Left ventricle myocardium superior (tissue), 1 donor: ENCODE results near the gene SIM2. TPM values are rescaled to one million over a fixed set of nuclear protein-coding genes. Genes with fewer than 3 reads are reported as not detected.
A peak's percentile ranks its signal among the peaks of the same experiment; 100 is the strongest.
"Not testable (repeated sequence)": the region's sequence is repeated elsewhere in the genome, so short reads cannot be mapped to it uniquely, and the experiment has no call there.

Source experiments
- ATAC-seq: fragments of 200-7000 bp; cut with Tn5 transposase; one replicate; pipeline ENCODE4 v1.9.1; 2020; ENCODE audit warnings: mild to moderate bottlenecking, moderate library complexity
- DNase-seq: peaks from one replicate; pipeline ENCODE4 v3.0.0-alpha.2; 2020
- intact Hi-C: fragments of 100-400 bp; cut with micrococcal nuclease; formaldehyde crosslinking; loops from one replicate; pipeline ENCODE4 v1.11.0; 2022
- long read RNA-seq: library from polyadenylated mRNA; unstranded; transcript quantifications from one replicate; pipeline ENCODE4 v2.0.0, GENCODE V29; 2021
- total RNA-seq: library from RNA; stranded (reverse); fragmentation: NEBNext Ultra II Directional; extraction: Animal tissue kit (Norgen Biotek cat#: 25700); gene quantifications from one replicate; pipeline ENCODE4 v1.2.1, GENCODE V29; 2021
- donor health status: DM: no; HTN: yes; CAD: no; lungs with severe emphysema.

Gene SIM2
- not detected for total RNA-seq
- long read RNA-seq: 0 reads

- ATAC-seq (peak; percentile 47), DNase-seq (no peak)
- intact Hi-C loops: no loop called here
These were observed at the start of gene SIM2 for GRCh38 chr21:36698981-36699545. Gene SIM2 (plus strand): TSS chr21:36699115. CDS start chr21:36699747, 632 bp downstream.

GRCh38 chr21:36654324-36654723, 44.6 kb upstream of the SIM2 start:
- no peak for ATAC-seq
- no peak for DNase-seq
- intact Hi-C loops: no loop called here

- ATAC-seq (no peak), DNase-seq (no peak)
- intact Hi-C loops: no loop called here
These were observed 44.1 kb upstream of the SIM2 start for GRCh38 chr21:36654796-36655325.

GRCh38 chr21:36656138-36656537, 42.8 kb upstream of the SIM2 start:
- no peak for DNase-seq
- no peak for ATAC-seq
- intact Hi-C loops: no loop called here

GRCh38 chr21:36657290-36657689, 41.6 kb upstream of the SIM2 start:
- intact Hi-C loops, DNase-seq: not testable (repeated sequence)

GRCh38 chr21:36657999-36658398, 40.9 kb upstream of the SIM2 start:
- ATAC-seq: no peak
- intact Hi-C loops: no loop called here
- DNase-seq: no peak

More at GRCh38 chr21:36657290-36657689, 41.6 kb upstream of the SIM2 start:
- not testable (repeated sequence) for ATAC-seq

GRCh38 chr21:36658926-36659325, 40.0 kb upstream of the SIM2 start:
- ATAC-seq (no peak), DNase-seq (no peak)
- intact Hi-C loops: no loop called here

- DNase-seq (peak; percentile 37), ATAC-seq (peak; percentile 42)
- intact Hi-C loops: loop anchor here (5.0 kb wide), 1 partner anchor 266 kb away; no protein-coding TSS in a partner anchor
These were observed 37.2 kb upstream of the SIM2 start for GRCh38 chr21:36661511-36662309.

GRCh38 chr21:36663033-36663855, 35.7 kb upstream of the SIM2 start:
- intact Hi-C loops: loop anchor here (5.0 kb wide), 1 partner anchor 264 kb away; no protein-coding TSS in a partner anchor
- DNase-seq (no peak), ATAC-seq (no peak)

GRCh38 chr21:36664662-36664990, 34.3 kb upstream of the SIM2 start:
- no peak for DNase-seq
- ATAC-seq: no peak
- intact Hi-C loops: loop anchor here (5.0 kb wide), 1 partner anchor 263 kb away; no protein-coding TSS in a partner anchor

- intact Hi-C loops: no loop called here
- no peak for ATAC-seq
These were observed 33.1 kb upstream of the SIM2 start for GRCh38 chr21:36665806-36666205.

GRCh38 chr21:36668713-36669112, 30.2 kb upstream of the SIM2 start:
- intact Hi-C loops: no loop called here
- ATAC-seq: no peak
- DNase-seq: no peak

More at GRCh38 chr21:36665806-36666205, 33.1 kb upstream of the SIM2 start:
- no peak for DNase-seq

- DNase-seq: no peak
- intact Hi-C loops: loop anchor here (5.0 kb wide), 1 partner anchor 60 kb away; no protein-coding TSS in a partner anchor
These were observed 27.1 kb upstream of the SIM2 start for GRCh38 chr21:36671836-36672235.

GRCh38 chr21:36672296-36672695, 26.6 kb upstream of the SIM2 start:
- ATAC-seq, DNase-seq: not testable (repeated sequence)
- intact Hi-C loops: loop anchor here (5.0 kb wide), 1 partner anchor 60 kb away; no protein-coding TSS in a partner anchor

More at GRCh38 chr21:36671836-36672235, 27.1 kb upstream of the SIM2 start:
- no peak for ATAC-seq

GRCh38 chr21:36672737-36673136, 26.2 kb upstream of the SIM2 start:
- no peak for DNase-seq
- intact Hi-C loops: loop anchor here (5.0 kb wide), 1 partner anchor 60 kb away; no protein-coding TSS in a partner anchor
- no peak for ATAC-seq

GRCh38 chr21:36676039-36676950, 22.6 kb upstream of the SIM2 start:
- ATAC-seq: no peak
- no peak for DNase-seq
- intact Hi-C loops: no loop called here

GRCh38 chr21:36677443-36677842, 21.5 kb upstream of the SIM2 start:
- ATAC-seq (no peak), DNase-seq (no peak)
- intact Hi-C loops: no loop called here

GRCh38 chr21:36678538-36678937, 20.4 kb upstream of the SIM2 start:
- DNase-seq (no peak), ATAC-seq (no peak)
- intact Hi-C loops: no loop called here
